H9 (cell line): ENCODE data around the gene KCNG2. TPM values are rescaled to one million over a fixed set of nuclear protein-coding genes. Genes with fewer than 3 reads are reported as not detected.

Experiments used
- DNase-seq: peaks from one replicate; pipeline ENCODE4 v3.0.0-alpha.2; 2017
- H2AFZ ChIP-seq: one replicate; pipeline ENCODE4 v1.6.1; 2013; ENCODE audit warnings: mild to moderate bottlenecking, low read length, control low read depth, moderate library complexity
- H2AK5ac ChIP-seq: 2 replicates; pipeline ENCODE4 v1.6.1; 2013; ENCODE audit warnings: low read length, control low read depth, mixed read lengths; ENCODE audit not compliant: insufficient read length
- H2BK120ac ChIP-seq: one replicate; pipeline ENCODE4 v1.6.1; 2013; ENCODE audit warnings: low read depth, mild to moderate bottlenecking, low read length, control low read depth, inconsistent platforms; ENCODE audit not compliant: poor library complexity, severe bottlenecking
- H2BK12ac ChIP-seq: 2 replicates; pipeline ENCODE4 v1.6.1; 2013; ENCODE audit warnings: low read length, control low read depth, mixed read lengths, low read depth; ENCODE audit not compliant: insufficient read length
- H2BK15ac ChIP-seq: 2 replicates; pipeline ENCODE4 v1.6.1; 2013; ENCODE audit warnings: low read depth, low read length, control low read depth
- H2BK20ac ChIP-seq: one replicate; pipeline ENCODE4 v1.6.1; 2013; ENCODE audit warnings: low read depth, mild to moderate bottlenecking, low read length, control low read depth, inconsistent platforms; ENCODE audit not compliant: poor library complexity, severe bottlenecking
- H2BK5ac ChIP-seq: 2 replicates; pipeline ENCODE4 v1.6.1; 2013; ENCODE audit warnings: low read length, control low read depth, mixed read lengths; ENCODE audit not compliant: insufficient read length
- H3K14ac ChIP-seq: 2 replicates; pipeline ENCODE4 v1.6.1; 2013; ENCODE audit warnings: low read length, control low read depth; ENCODE audit not compliant: insufficient read depth
- H3K18ac ChIP-seq: 2 replicates; pipeline ENCODE4 v1.6.1; 2013; ENCODE audit warnings: low read depth, mild to moderate bottlenecking, mixed read lengths, low read length, control low read depth; ENCODE audit not compliant: insufficient read length
- H3K23ac ChIP-seq: 2 replicates; pipeline ENCODE4 v1.6.1; 2013; ENCODE audit warnings: low read length, control low read depth, mixed read lengths, low read depth; ENCODE audit not compliant: insufficient read length
- H3K23me2 ChIP-seq: 2 replicates; pipeline ENCODE4 v1.6.1; 2013; ENCODE audit warnings: low read depth, mild to moderate bottlenecking, mixed read lengths, low read length, control low read depth; ENCODE audit not compliant: insufficient read length, poor library complexity, severe bottlenecking
- H3K27ac ChIP-seq: 2 replicates; pipeline ENCODE4 v1.5.1; 2013; ENCODE audit warnings: low read length, control low read depth, mixed read lengths, low read depth; ENCODE audit not compliant: insufficient read length
- H3K27me3 ChIP-seq: 2 replicates; pipeline ENCODE4 v1.6.1; 2013; ENCODE audit warnings: low read length, control low read depth, inconsistent platforms; ENCODE audit not compliant: insufficient read depth
- H3K4ac ChIP-seq: 2 replicates; pipeline ENCODE4 v1.6.1; 2013; ENCODE audit warnings: low read depth, mild to moderate bottlenecking, control low read depth, inconsistent platforms, low read length, moderate library complexity
- H3K4me1 ChIP-seq: 2 replicates; pipeline ENCODE4 v1.6.1; 2013; ENCODE audit warnings: low read length, control low read depth, inconsistent platforms; ENCODE audit not compliant: insufficient read depth
- H3K4me2 ChIP-seq: 2 replicates; pipeline ENCODE4 v1.6.1; 2013; ENCODE audit warnings: low read length, control low read depth, mixed read lengths; ENCODE audit not compliant: insufficient read length, insufficient read depth
- H3K56ac ChIP-seq: 2 replicates; pipeline ENCODE4 v1.6.1; 2013; ENCODE audit warnings: low read depth, mild to moderate bottlenecking, mixed read lengths, low read length, control low read depth; ENCODE audit not compliant: insufficient read length
- H3K79me1 ChIP-seq: 2 replicates; pipeline ENCODE4 v1.6.1; 2013; ENCODE audit warnings: low read depth, mild to moderate bottlenecking, moderate library complexity, low read length, control low read depth, inconsistent platforms; ENCODE audit not compliant: insufficient read depth, poor library complexity, severe bottlenecking
- H3K79me2 ChIP-seq: 2 replicates; pipeline ENCODE4 v1.6.1; 2013; ENCODE audit warnings: low read length, control low read depth, inconsistent platforms; ENCODE audit not compliant: insufficient read depth
- H3K9ac ChIP-seq: 2 replicates; pipeline ENCODE4 v1.6.1; 2013; ENCODE audit warnings: low read length, control low read depth, mixed read lengths; ENCODE audit not compliant: insufficient read length; ENCODE audit errors: extremely low read depth
- H3K9me3 ChIP-seq: one replicate; pipeline ENCODE4 v1.6.1; 2013; ENCODE audit warnings: low read depth, low read length, inconsistent platforms; ENCODE audit not compliant: control insufficient read depth
- H3T11ph ChIP-seq: one replicate; pipeline ENCODE4 v1.6.1; 2013; ENCODE audit warnings: mild to moderate bottlenecking, low read length, control low read depth, inconsistent platforms
- H4K20me1 ChIP-seq: one replicate; pipeline ENCODE4 v1.6.1; 2013; ENCODE audit not compliant: control insufficient read depth, insufficient read length, insufficient read depth
- H4K5ac ChIP-seq: 2 replicates; pipeline ENCODE4 v1.6.1; 2013; ENCODE audit warnings: low read depth, mild to moderate bottlenecking, mixed read lengths, low read length, control low read depth; ENCODE audit not compliant: insufficient read length
- H4K8ac ChIP-seq: replicated peaks from 2 replicates; pipeline ENCODE4 v1.6.1; 2013; ENCODE audit warnings: low read length, control low read depth, mixed read lengths, low read depth; ENCODE audit not compliant: insufficient read length
- H4K91ac ChIP-seq: 2 replicates; pipeline ENCODE4 v1.6.1; 2013; ENCODE audit warnings: low read depth, mild to moderate bottlenecking, moderate library complexity, mixed read lengths, low read length, control low read depth; ENCODE audit not compliant: insufficient read length
- H3K27ac Mint-ChIP-seq, 3 experiments: 2 replicates in 2 of 3; 3 replicates in 1 of 3; pipeline ENCODE4 v1.8.0; 2020 to 2021; ENCODE audit warnings: mixed read lengths in 3 of 3, mild to moderate bottlenecking in 1 of 3, moderate library complexity in 1 of 3
- H3K27me3 Mint-ChIP-seq: 2 replicates; pipeline ENCODE4 v1.8.0; 2021; ENCODE audit warnings: low read depth, mild to moderate bottlenecking, moderate library complexity, mixed read lengths
- H3K36me3 Mint-ChIP-seq, 3 experiments: 2 replicates in 2 of 3; 3 replicates in 1 of 3; pipeline ENCODE4 v1.8.0; 2020 to 2021; ENCODE audit warnings: low read depth in 3 of 3, mixed read lengths in 3 of 3; ENCODE audit not compliant: insufficient read depth in 1 of 3
- H3K4me1 Mint-ChIP-seq, 2 experiments: 2 replicates each; pipeline ENCODE4 v1.8.0; 2020; ENCODE audit warnings: mixed read lengths in 2 of 2
- H3K4me3 Mint-ChIP-seq, 2 experiments: 2 replicates in 1 of 2; 3 replicates in 1 of 2; pipeline ENCODE4 v1.8.0; 2020 to 2021; ENCODE audit warnings: mild to moderate bottlenecking in 2 of 2, mixed read lengths in 2 of 2, moderate library complexity in 1 of 2
- H3K9me3 Mint-ChIP-seq, 2 experiments: 2 replicates in 1 of 2; 3 replicates in 1 of 2; pipeline ENCODE4 v1.8.0; 2020; ENCODE audit warnings: mild to moderate bottlenecking in 2 of 2, mixed read lengths in 2 of 2, moderate library complexity in 1 of 2
- WGBS: extraction: QIAGEN DNeasy Blood & Tissue Kit; methylation state at CpG from one replicate; pipeline ENCODE4 v1.1.7; 2013; ENCODE audit warnings: missing lambda C conversion rate, low lambda C conversion rate, mixed read lengths; ENCODE audit not compliant: insufficient read length; ENCODE audit errors: extremely low coverage; 5-methylcytosine and 5-hydroxymethylcytosine counted together
- total RNA-seq: library from RNA; stranded (reverse); gene quantifications from 2 replicates; pipeline ENCODE4 v1.2.1, GENCODE V29; 2021
- TF ChIP-seq, protein P1 (sequence below): fragments of 200-600 bp; sonication (generic); conservative IDR thresholded peaks from 3 replicates; pipeline ENCODE4 v1.8.0; 2021; ENCODE audit warnings: antibody characterized with exemption, mild to moderate bottlenecking

Gene KCNG2
- total RNA-seq, 1 experiment from 2014 or later: 0.15 TPM

GRCh38 chr18:79786304-79786703, 11.4 kb upstream of the KCNG2 start:
- Histone ChIP-seq H2AFZ (no peak overlapping the region), H3K23me2 (no peaks in the 10 kb centered on the region), H4K8ac (no peak overlapping the region), H2BK5ac (no peak overlapping the region), H3K27me3 (peaks cover 19% of the 10 kb centered on the region; the same call in 1 of the 2 replicates), H3K18ac (no peak overlapping the region), H3T11ph (no peak overlapping the region), H3K56ac (no peak overlapping the region), H2BK120ac (no peak overlapping the region), H2BK20ac (no peak overlapping the region), H3K9ac (no peak overlapping the region), H4K91ac (no peak overlapping the region), H4K5ac (no peak overlapping the region), H3K9me3 (no peaks in the 10 kb centered on the region), H3K23ac (no peak overlapping the region), H2AK5ac (no peak overlapping the region), H3K27ac (no peak overlapping the region), H3K79me2 (no peaks in the 10 kb centered on the region), H2BK15ac (no peak overlapping the region), H3K4ac (no peak overlapping the region), H3K79me1 (no peaks in the 10 kb centered on the region), H3K4me2 (no peak overlapping the region), H4K20me1 (peaks cover 2% of the 10 kb centered on the region), H2BK12ac (no peak overlapping the region), H3K4me1 (no peaks in the 10 kb centered on the region), H3K14ac (no peak overlapping the region)
- no peak overlapping the region for H3K4me3 Mint-ChIP-seq
- no peaks in the 10 kb centered on the region for H3K36me3 Mint-ChIP-seq
- TF ChIP-seq, protein P1, sequence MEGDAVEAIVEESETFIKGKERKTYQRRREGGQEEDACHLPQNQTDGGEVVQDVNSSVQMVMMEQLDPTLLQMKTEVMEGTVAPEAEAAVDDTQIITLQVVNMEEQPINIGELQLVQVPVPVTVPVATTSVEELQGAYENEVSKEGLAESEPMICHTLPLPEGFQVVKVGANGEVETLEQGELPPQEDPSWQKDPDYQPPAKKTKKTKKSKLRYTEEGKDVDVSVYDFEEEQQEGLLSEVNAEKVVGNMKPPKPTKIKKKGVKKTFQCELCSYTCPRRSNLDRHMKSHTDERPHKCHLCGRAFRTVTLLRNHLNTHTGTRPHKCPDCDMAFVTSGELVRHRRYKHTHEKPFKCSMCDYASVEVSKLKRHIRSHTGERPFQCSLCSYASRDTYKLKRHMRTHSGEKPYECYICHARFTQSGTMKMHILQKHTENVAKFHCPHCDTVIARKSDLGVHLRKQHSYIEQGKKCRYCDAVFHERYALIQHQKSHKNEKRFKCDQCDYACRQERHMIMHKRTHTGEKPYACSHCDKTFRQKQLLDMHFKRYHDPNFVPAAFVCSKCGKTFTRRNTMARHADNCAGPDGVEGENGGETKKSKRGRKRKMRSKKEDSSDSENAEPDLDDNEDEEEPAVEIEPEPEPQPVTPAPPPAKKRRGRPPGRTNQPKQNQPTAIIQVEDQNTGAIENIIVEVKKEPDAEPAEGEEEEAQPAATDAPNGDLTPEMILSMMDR: no peak
- no peak overlapping the region for H3K27ac Mint-ChIP-seq
- peaks cover 76% of the 10 kb centered on the region for H3K27me3 Mint-ChIP-seq
- H3K9me3 Mint-ChIP-seq: peaks cover 2 to 5% of the 10 kb centered on the region in 2 experiments; a peak in 2 of 5 replicates
- DNase-seq: no peak
- H3K4me1 Mint-ChIP-seq: no peaks in the 10 kb centered on the region; a peak in 1 of 4 replicates
- no CpG with 5 or more reads among the region's 14 CpGs for WGBS
